T-cell (primary cell): Measurements from ENCODE around the gene PLCB4. TPM values are rescaled to one million over a fixed set of nuclear protein-coding genes. Genes with fewer than 3 reads are reported as not detected.

Experiments
- ATAC-seq, 4 experiments: fragments of 200-7000 bp in 3 of 4; fragments of 150-1000 bp in 1 of 4; cut with Tn5 transposase; replicated peaks in 1 of 4; 1 replicate in 3 of 4; 2 replicates in 1 of 4; pipeline ENCODE4 v1.10.0; 2021; ENCODE audit warnings: moderate library complexity in 3 of 4, mild to moderate bottlenecking in 2 of 4, moderate number of reproducible peaks in 1 of 4
- CTCF ChIA-PET, 2 donors: fragments of 300-600 bp; sonication (Branson Sonifier 250); formaldehyde crosslinking; loops; one replicate each; lab custom pipeline; 2022; ENCODE audit warnings: antibody characterized with exemption in 2 of 2; lab: Charles Lee
- POLR2A ChIA-PET, 2 donors: fragments of 300-600 bp; sonication (Branson Sonifier 250); formaldehyde crosslinking; loops; one replicate each; lab custom pipeline; 2022; ENCODE audit warnings: antibody characterized with exemption in 2 of 2; lab: Charles Lee
- DNase-seq, 35 experiments: peaks; one replicate each; pipeline versions ENCODE4 v3.0.0 to v3.0.0-alpha.2; 2013 to 2023
- H3K27ac ChIP-seq: one replicate; pipeline ENCODE4 v1.5.1; 2013; ENCODE audit warnings: low read length
- H3K27me3 ChIP-seq, 2 experiments: replicated peaks in 1 of 2; 1 replicate in 1 of 2; 2 replicates in 1 of 2; pipeline versions ENCODE4 v1.6.1 to v1.7.0; 2013; ENCODE audit warnings: low read length in 1 of 2, mixed read lengths in 1 of 2; ENCODE audit not compliant: control insufficient read depth in 2 of 2, insufficient read depth in 2 of 2; ENCODE audit errors: extremely low read depth in 1 of 2
- H3K36me3 ChIP-seq, 2 donors: 1 replicate in 1 of 2; 2 replicates in 1 of 2; pipeline versions ENCODE4 v1.6.1 to v1.7.0; 2013; ENCODE audit warnings: low read length in 1 of 2; ENCODE audit not compliant: control insufficient read depth in 2 of 2, insufficient read depth in 1 of 2; ENCODE audit errors: extremely low read depth in 1 of 2
- H3K4me1 ChIP-seq, 2 experiments: 1 replicate in 1 of 2; 2 replicates in 1 of 2; pipeline versions ENCODE4 v1.6.1 to v1.7.0; 2013; ENCODE audit warnings: low read length in 2 of 2, mixed read lengths in 1 of 2; ENCODE audit not compliant: insufficient read depth in 2 of 2, control insufficient read depth in 1 of 2; ENCODE audit errors: extremely low read depth in 1 of 2
- H3K4me3 ChIP-seq, 2 donors: 1 replicate in 1 of 2; 2 replicates in 1 of 2; pipeline versions ENCODE4 v1.5.1 to v1.7.0; 2013; ENCODE audit warnings: mild to moderate bottlenecking in 2 of 2, low read length in 1 of 2, moderate library complexity in 1 of 2; ENCODE audit not compliant: control insufficient read depth in 1 of 2; ENCODE audit errors: extremely low read depth in 1 of 2
- H3K9me3 ChIP-seq: 2 replicates; pipeline ENCODE4 v1.7.0; 2013
- H3K27ac Mint-ChIP-seq, 2 donors: one replicate each; pipeline ENCODE4 v1.8.0; 2020 to 2021; ENCODE audit warnings: mild to moderate bottlenecking in 2 of 2, mixed read lengths in 2 of 2
- H3K27me3 Mint-ChIP-seq, 2 donors: one replicate each; pipeline ENCODE4 v1.8.0; 2021 to 2022; ENCODE audit warnings: mixed read lengths in 2 of 2
- H3K36me3 Mint-ChIP-seq: one replicate; pipeline ENCODE4 v1.8.0; 2021; ENCODE audit warnings: mixed read lengths
- H3K4me1 Mint-ChIP-seq, 3 donors: one replicate each; pipeline ENCODE4 v1.8.0; 2020 to 2022; ENCODE audit warnings: mixed read lengths in 3 of 3, mild to moderate bottlenecking in 1 of 3
- H3K4me3 Mint-ChIP-seq, 3 donors: one replicate each; pipeline ENCODE4 v1.8.0; 2020 to 2022; ENCODE audit warnings: mild to moderate bottlenecking in 3 of 3, mixed read lengths in 3 of 3, moderate library complexity in 3 of 3
- H3K9me3 Mint-ChIP-seq, 3 donors: one replicate each; pipeline ENCODE4 v1.8.0; 2020 to 2022; ENCODE audit warnings: mixed read lengths in 3 of 3
- WGBS: methylation state at CpG from one replicate; pipeline ENCODE4 v1.1.5; 2013; ENCODE audit warnings: missing lambda C conversion rate; ENCODE audit not compliant: insufficient coverage; 5-methylcytosine and 5-hydroxymethylcytosine counted together
- total RNA-seq, 35 experiments: library from RNA in 6 of 35; stranded (reverse) in 6 of 35; fragments of 120-200 nt in 1 of 35; gene quantifications; one replicate each; pipeline versions ENCODE4 v1.2.1 to v1.2.4 and lab custom pipeline; 2013 to 2026

PLCB4 gene
- total RNA-seq, 5 donors from 2014 or later (not counting 1 experiment from before 2014, with no cell fraction given): 0.06 to 0.07 TPM; not detected in 3

DNA sequence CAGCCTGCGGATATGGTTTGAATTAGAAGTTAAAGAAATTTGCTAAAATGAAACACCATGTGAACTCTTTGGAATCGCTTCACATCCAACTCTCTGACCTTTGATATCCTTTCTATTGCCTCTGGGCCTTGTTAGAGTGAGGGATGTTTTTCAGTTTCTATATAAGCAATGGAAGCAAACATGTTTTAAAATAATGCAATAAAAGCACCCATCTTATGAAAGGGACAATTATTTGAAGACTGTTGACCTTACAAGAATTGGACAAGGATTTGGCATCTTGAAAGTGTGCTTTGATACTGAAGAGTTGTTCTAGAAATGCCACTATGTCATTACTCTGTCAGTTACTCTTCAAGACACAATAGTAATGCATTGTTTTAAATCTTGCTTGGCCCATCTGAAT is 221.4 kb downstream of the PLCB4 start:
- Histone ChIP-seq H3K36me3 (no peaks in the 10 kb centered on the region), H3K27me3 (no peaks in the 10 kb centered on the region), H3K4me3 (no peak overlapping the region), H3K9me3 (no peaks in the 10 kb centered on the region), H3K4me1 (no peaks in the 10 kb centered on the region), H3K27ac (no peak overlapping the region)
- DNase-seq (no peak), ATAC-seq (no peak)
- H3K36me3 Mint-ChIP-seq: no peaks in the 10 kb centered on the region
- ChIA-PET POLR2A (no interaction called here), CTCF (no interaction called here)
- no peak overlapping the region for H3K4me3 Mint-ChIP-seq
- no peaks in the 10 kb centered on the region for H3K27me3 Mint-ChIP-seq
- no CpG with 5 or more reads among the region's 2 CpGs for WGBS
- no peak overlapping the region for H3K27ac Mint-ChIP-seq
- H3K9me3 Mint-ChIP-seq: peaks cover 0 to 9% (median 5%) of the 10 kb centered on the region in 3 donors
- no peaks in the 10 kb centered on the region for H3K4me1 Mint-ChIP-seq

DNA sequence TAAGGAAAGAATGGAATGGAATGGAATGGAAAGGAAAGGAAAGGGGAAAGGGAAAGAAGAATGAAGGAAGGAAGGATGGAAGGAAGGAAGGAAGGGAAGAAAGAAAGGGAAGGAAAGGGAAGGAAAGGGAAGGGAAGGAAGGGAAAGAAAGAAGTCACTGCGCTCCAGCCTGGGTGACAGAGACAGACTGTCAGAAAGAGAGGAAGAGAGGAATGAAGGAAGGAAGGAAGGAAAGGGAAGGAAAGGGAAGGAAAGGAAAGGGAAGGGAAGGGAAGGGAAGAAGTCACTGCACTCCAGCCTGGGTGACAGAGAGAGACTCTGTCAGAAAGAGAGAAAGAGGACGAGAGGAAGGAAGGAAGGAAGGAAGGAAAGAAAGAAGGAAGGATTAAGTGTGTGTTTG is 224.3 kb downstream of the PLCB4 start:
- WGBS: 80% methylated on average over 2 of the region's 2 CpGs
- POLR2A ChIA-PET: no interaction called here
- Histone ChIP-seq H3K27me3 (no peaks in the 10 kb centered on the region), H3K27ac (no peak overlapping the region), H3K4me1 (no peaks in the 10 kb centered on the region), H3K9me3 (no peaks in the 10 kb centered on the region), H3K36me3 (no peaks in the 10 kb centered on the region), H3K4me3 (no peak overlapping the region)
- H3K9me3 Mint-ChIP-seq: peaks cover 0 to 9% (median 5%) of the 10 kb centered on the region in 3 donors
- no peaks in the 10 kb centered on the region for H3K36me3 Mint-ChIP-seq
- no peak overlapping the region for H3K27ac Mint-ChIP-seq
- DNase-seq (no peak), ATAC-seq (no peak)
- no peaks in the 10 kb centered on the region for H3K4me1 Mint-ChIP-seq
- CTCF ChIA-PET: no interaction called here
- H3K4me3 Mint-ChIP-seq: no peak overlapping the region
- no peaks in the 10 kb centered on the region for H3K27me3 Mint-ChIP-seq

DNA sequence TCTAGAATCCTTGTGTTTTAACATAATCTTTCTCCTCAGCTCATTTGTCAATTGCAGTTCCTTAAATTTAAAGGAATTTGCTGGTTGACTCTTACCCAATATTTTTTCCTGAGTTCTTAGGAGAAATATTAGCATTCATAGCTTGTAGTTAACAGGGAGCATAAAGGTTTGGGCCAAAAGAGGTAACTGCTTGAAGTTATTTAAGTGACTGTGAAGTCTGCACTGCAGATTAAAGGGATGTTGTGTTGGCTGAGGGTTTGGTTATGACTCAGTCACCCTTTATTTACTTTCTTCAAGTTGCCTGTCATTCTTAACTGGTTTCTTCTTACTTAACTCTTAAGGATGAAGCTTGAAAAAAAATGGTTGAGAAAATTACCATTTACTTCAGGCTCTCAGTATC is 225.2 kb downstream of the PLCB4 start:
- H3K36me3 ChIP-seq: no peaks in the 10 kb centered on the region
- H3K27ac ChIP-seq: no peak overlapping the region
- H3K27me3 Mint-ChIP-seq: no peaks in the 10 kb centered on the region
- CTCF ChIA-PET: no interaction called here
- POLR2A ChIA-PET: no interaction called here
- H3K27me3 ChIP-seq: no peaks in the 10 kb centered on the region
- H3K4me1 ChIP-seq: no peaks in the 10 kb centered on the region
- peaks cover 0 to 9% (median 5%) of the 10 kb centered on the region in 3 donors for H3K9me3 Mint-ChIP-seq
- no peak overlapping the region for H3K4me3 Mint-ChIP-seq
- ATAC-seq (no peak), DNase-seq (no peak)
- no peaks in the 10 kb centered on the region for H3K9me3 ChIP-seq
- no peaks in the 10 kb centered on the region for H3K36me3 Mint-ChIP-seq
- H3K27ac Mint-ChIP-seq: no peak overlapping the region
- no peak overlapping the region for H3K4me3 ChIP-seq
- H3K4me1 Mint-ChIP-seq: no peaks in the 10 kb centered on the region

GRCh38 chr20:9298906-9299305 is 230.0 kb downstream of the PLCB4 start:
- no peak overlapping the region for H3K4me3 Mint-ChIP-seq
- H3K27ac Mint-ChIP-seq: no peak overlapping the region
- Histone ChIP-seq H3K9me3 (no peaks in the 10 kb centered on the region), H3K27me3 (no peaks in the 10 kb centered on the region), H3K27ac (no peak overlapping the region), H3K4me1 (no peaks in the 10 kb centered on the region), H3K36me3 (no peaks in the 10 kb centered on the region), H3K4me3 (no peak overlapping the region)
- no peaks in the 10 kb centered on the region for H3K4me1 Mint-ChIP-seq
- H3K9me3 Mint-ChIP-seq: peaks cover 0 to 4% (median 0%) of the 10 kb centered on the region in 3 donors
- H3K36me3 Mint-ChIP-seq: no peaks in the 10 kb centered on the region
- CTCF ChIA-PET: no interaction called here
- DNase-seq (no peak), ATAC-seq (no peak)
- POLR2A ChIA-PET: no interaction called here
- H3K27me3 Mint-ChIP-seq: no peaks in the 10 kb centered on the region
- no CpG with 5 or more reads among the region's 2 CpGs for WGBS

DNA sequence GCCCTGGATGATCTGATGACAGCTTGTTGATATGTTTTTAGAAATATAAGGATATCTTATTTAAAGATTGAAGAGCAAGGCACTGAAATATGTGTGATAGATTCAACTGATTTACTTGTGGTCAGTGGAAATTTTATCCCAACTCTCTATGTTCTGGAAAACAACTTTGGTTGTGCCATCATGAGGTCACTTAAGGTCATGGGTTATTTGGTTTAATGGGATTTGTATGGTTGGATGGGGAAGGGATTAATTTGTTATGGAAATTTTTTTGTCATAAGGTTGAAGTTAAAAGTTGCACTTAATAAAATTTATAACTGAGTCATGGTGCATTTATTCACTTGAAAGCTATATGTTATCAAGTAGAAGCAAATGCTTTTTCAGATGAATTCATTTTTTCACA is 231.2 kb downstream of the PLCB4 start:
- no peak for ATAC-seq
- Histone ChIP-seq H3K4me1 (no peaks in the 10 kb centered on the region), H3K27ac (no peak overlapping the region), H3K9me3 (no peaks in the 10 kb centered on the region), H3K36me3 (no peaks in the 10 kb centered on the region), H3K27me3 (no peaks in the 10 kb centered on the region), H3K4me3 (no peak overlapping the region)
- no peaks in the 10 kb centered on the region for H3K27me3 Mint-ChIP-seq
- CTCF ChIA-PET: no interaction called here
- H3K4me3 Mint-ChIP-seq: no peak overlapping the region
- POLR2A ChIA-PET: no interaction called here
- H3K27ac Mint-ChIP-seq: no peak overlapping the region
- DNase-seq: no peak
- peaks cover 0 to 4% (median 0%) of the 10 kb centered on the region in 3 donors for H3K9me3 Mint-ChIP-seq
- H3K36me3 Mint-ChIP-seq: no peaks in the 10 kb centered on the region
- no peaks in the 10 kb centered on the region for H3K4me1 Mint-ChIP-seq

DNA sequence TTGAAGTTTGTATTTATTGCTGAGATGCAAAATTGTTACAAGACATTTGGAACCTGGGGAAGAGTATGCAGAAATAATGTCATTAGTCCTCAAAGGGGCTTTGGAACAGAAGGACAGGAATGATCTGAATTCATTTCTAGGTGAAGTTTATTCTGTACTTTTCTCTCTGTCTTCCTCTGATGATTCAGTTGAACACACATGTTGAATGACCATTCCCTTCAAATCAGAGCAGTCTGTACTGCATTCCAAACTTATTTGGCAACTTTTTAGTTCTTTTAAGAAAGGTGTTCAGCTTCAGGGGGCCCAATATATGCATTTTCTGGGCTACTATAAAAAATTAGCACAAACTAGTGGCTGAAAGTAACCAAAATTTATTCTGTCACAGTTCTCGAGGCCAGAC is 231.6 kb downstream of the PLCB4 start:
- H3K4me3 ChIP-seq: no peak overlapping the region
- H3K27ac ChIP-seq: no peak overlapping the region
- 45% methylated on average over 1 of the region's 1 CpG for whole genome bisulfite sequencing
- no peaks in the 10 kb centered on the region for H3K27me3 ChIP-seq
- H3K36me3 ChIP-seq: no peaks in the 10 kb centered on the region
- Mint-ChIP-seq H3K36me3 (no peaks in the 10 kb centered on the region), H3K4me3 (no peak overlapping the region), H3K27ac (no peak overlapping the region), H3K9me3 (peaks cover 0 to 4% (median 0%) of the 10 kb centered on the region in 3 donors), H3K4me1 (no peaks in the 10 kb centered on the region), H3K27me3 (no peaks in the 10 kb centered on the region)
- no peak for ATAC-seq
- ChIA-PET POLR2A (no interaction called here), CTCF (no interaction called here)
- H3K4me1 ChIP-seq: no peaks in the 10 kb centered on the region
- no peaks in the 10 kb centered on the region for H3K9me3 ChIP-seq
- DNase-seq: no peak
